HEK293 (cell line): ENCODE measurements around the gene NELL1.

Experiments used
- CTCF ChIA-PET: fragments of 350-600 bp; formaldehyde crosslinking; extraction: SDS; loops from one replicate; lab custom pipeline; 2021; ENCODE audit warnings: antibody characterized with exemption; lab: Yijun Ruan, JAX
- POLR2A ChIA-PET: fragments of 300-600 bp; formaldehyde crosslinking; extraction: SDS; loops from one replicate; lab custom pipeline; 2020; ENCODE audit warnings: antibody characterized with exemption, inconsistent platforms; lab: Yijun Ruan, JAX
- H3K27ac ChIP-seq: fragments of 200-500 bp; sonication (Bioruptor generic); 2 replicates; pipeline ENCODE4 v1.5.1; 2014; ENCODE audit warnings: low read depth, low read length, control low read depth, inconsistent platforms; ENCODE audit errors: extremely low read depth
- H3K36me3 ChIP-seq, 2 experiments: fragments of 200-500 bp in 1 of 2; sonication (Bioruptor generic) in 1 of 2; 1 replicate in 1 of 2; 2 replicates in 1 of 2; pipeline ENCODE4 v1.5.1; 2014 to 2017; ENCODE audit warnings: inconsistent platforms in 2 of 2, low read length in 2 of 2; ENCODE audit not compliant: control insufficient read depth in 2 of 2, insufficient read depth in 1 of 2
- H3K4me1 ChIP-seq: fragments of 200-500 bp; sonication (Bioruptor generic); 2 replicates; pipeline ENCODE4 v1.5.1; 2014; ENCODE audit warnings: mild to moderate bottlenecking, low read length, inconsistent platforms; ENCODE audit not compliant: control insufficient read depth, insufficient read depth
- H3K4me3 ChIP-seq: 2 replicates; pipeline ENCODE4 v1.5.1; 2011; ENCODE audit warnings: low read depth, mild to moderate bottlenecking, control low read depth, low read length, moderate library complexity
- H3K9me3 ChIP-seq: fragments of 200-500 bp; sonication (Bioruptor generic); 2 replicates; pipeline ENCODE4 v1.5.1; 2014; ENCODE audit warnings: low read depth, low read length, inconsistent platforms; ENCODE audit not compliant: control insufficient read depth, insufficient read depth
- BCL11A ChIP-seq: fragments of 450-650 bp; formaldehyde crosslinking; IDR thresholded peaks from 2 replicates; pipeline ENCODE4 v1.5.1; 2016; ENCODE audit warnings: low read depth, missing biosample characterization, missing genetic modification characterization
- HOXC10 ChIP-seq: sonication (generic); formaldehyde crosslinking; IDR thresholded peaks from 2 replicates; pipeline ENCODE4 v1.8.1; 2023; ENCODE audit warnings: mild to moderate bottlenecking, missing genetic modification reagents
- SP3 ChIP-seq: fragments of 450-650 bp; formaldehyde crosslinking; IDR thresholded peaks from 2 replicates; pipeline ENCODE4 v1.5.1; 2016; ENCODE audit warnings: missing biosample characterization, missing genetic modification characterization
- YY2 ChIP-seq: fragments of 450-650 bp; formaldehyde crosslinking; IDR thresholded peaks from 2 replicates; pipeline ENCODE4 v1.5.1; 2016; ENCODE audit warnings: missing biosample characterization, missing genetic modification characterization
- ZBTB17 ChIP-seq: fragments of 450-650 bp; formaldehyde crosslinking; IDR thresholded peaks from 2 replicates; pipeline ENCODE4 v1.5.1; 2016; ENCODE audit warnings: missing biosample characterization, missing genetic modification characterization
- ZBTB21 ChIP-seq: fragments of 450-650 bp; formaldehyde crosslinking; IDR thresholded peaks from 2 replicates; pipeline ENCODE4 v1.5.1; 2017; ENCODE audit warnings: missing biosample characterization, missing genetic modification characterization
- ZFHX2 ChIP-seq: fragments of 450-650 bp; formaldehyde crosslinking; conservative IDR thresholded peaks from 2 replicates; pipeline ENCODE4 v1.5.1; 2016; ENCODE audit warnings: missing biosample characterization, missing genetic modification characterization
- ZFP3 ChIP-seq: fragments of 450-650 bp; formaldehyde crosslinking; IDR thresholded peaks from 2 replicates; pipeline ENCODE4 v1.5.1; 2016; ENCODE audit warnings: low read depth, missing biosample characterization, missing genetic modification characterization
- ZFP69B ChIP-seq: fragments of 450-650 bp; formaldehyde crosslinking; IDR thresholded peaks from 2 replicates; pipeline ENCODE4 v1.5.1; 2016; ENCODE audit warnings: missing biosample characterization, missing genetic modification characterization
- ZNF16 ChIP-seq: fragments of 450-650 bp; formaldehyde crosslinking; IDR thresholded peaks from 2 replicates; pipeline ENCODE4 v1.5.1; 2016; ENCODE audit warnings: low read depth, missing biosample characterization, missing genetic modification characterization
- ZNF19 ChIP-seq: fragments of 450-650 bp; formaldehyde crosslinking; IDR thresholded peaks from 2 replicates; pipeline ENCODE4; 2016; ENCODE audit warnings: missing biosample characterization, missing genetic modification characterization, low read depth
- ZNF23 ChIP-seq: fragments of 450-650 bp; formaldehyde crosslinking; IDR thresholded peaks from 2 replicates; pipeline ENCODE4 v1.5.1; 2016; ENCODE audit warnings: missing biosample characterization, missing genetic modification characterization, borderline replicate concordance
- ZNF311 ChIP-seq: fragments of 450-650 bp; formaldehyde crosslinking; IDR thresholded peaks from 2 replicates; pipeline ENCODE4 v1.5.1; 2017; ENCODE audit warnings: missing biosample characterization, missing genetic modification characterization, borderline replicate concordance
- ZNF335 ChIP-seq: fragments of 450-650 bp; formaldehyde crosslinking; conservative IDR thresholded peaks from 2 replicates; pipeline ENCODE4 v1.5.1; 2016; ENCODE audit warnings: missing biosample characterization, missing genetic modification characterization
- ZNF548 ChIP-seq: fragments of 450-650 bp; formaldehyde crosslinking; IDR thresholded peaks from 2 replicates; pipeline ENCODE4 v1.5.1; 2016; ENCODE audit warnings: missing biosample characterization, missing genetic modification characterization
- ZNF549 ChIP-seq: fragments of 450-650 bp; IDR thresholded peaks from 2 replicates; pipeline ENCODE4 v1.5.1; 2018; ENCODE audit warnings: missing biosample characterization, missing genetic modification characterization, mild to moderate bottlenecking, inconsistent platforms, moderate library complexity
- ZNF777 ChIP-seq: fragments of 450-650 bp; formaldehyde crosslinking; IDR thresholded peaks from 2 replicates; pipeline ENCODE4 v1.5.1; 2017; ENCODE audit warnings: missing biosample characterization, missing genetic modification characterization, borderline replicate concordance
- ZNF792 ChIP-seq: fragments of 450-650 bp; formaldehyde crosslinking; IDR thresholded peaks from 2 replicates; pipeline ENCODE4 v1.5.1; 2016; ENCODE audit warnings: missing biosample characterization, missing genetic modification characterization
- ZNF830 ChIP-seq: fragments of 450-650 bp; IDR thresholded peaks from 2 replicates; pipeline ENCODE4 v1.5.0; 2018; ENCODE audit warnings: missing biosample characterization, missing genetic modification characterization, low read depth, mild to moderate bottlenecking, moderate library complexity
- TF ChIP-seq, protein P1 (sequence below): fragments of 450-650 bp; formaldehyde crosslinking; optimal IDR thresholded peaks from 2 replicates; pipeline ENCODE3; 2016; ENCODE audit warnings: missing biosample characterization, mild to moderate bottlenecking, missing genetic modification characterization
- TF ChIP-seq, protein P2 (sequence below): fragments of 450-650 bp; formaldehyde crosslinking; IDR thresholded peaks from 2 replicates; pipeline ENCODE4 v1.5.1; 2016; ENCODE audit warnings: missing biosample characterization, missing genetic modification characterization
- TF ChIP-seq, protein P3 (sequence below): fragments of 450-650 bp; formaldehyde crosslinking; IDR thresholded peaks from 2 replicates; pipeline ENCODE4 v1.5.1; 2017; ENCODE audit warnings: missing biosample characterization, missing genetic modification characterization
- TF ChIP-seq, protein P4 (sequence below): fragments of 450-650 bp; formaldehyde crosslinking; conservative IDR thresholded peaks from 2 replicates; pipeline ENCODE4 v1.5.1; 2016; ENCODE audit warnings: low read depth, missing biosample characterization, missing genetic modification characterization
- TF ChIP-seq, protein P5 (sequence below): fragments of 450-650 bp; formaldehyde crosslinking; IDR thresholded peaks from 2 replicates; pipeline ENCODE4 v1.5.1; 2016; ENCODE audit warnings: missing biosample characterization, missing genetic modification characterization, borderline replicate concordance

NELL1 gene

DNA sequence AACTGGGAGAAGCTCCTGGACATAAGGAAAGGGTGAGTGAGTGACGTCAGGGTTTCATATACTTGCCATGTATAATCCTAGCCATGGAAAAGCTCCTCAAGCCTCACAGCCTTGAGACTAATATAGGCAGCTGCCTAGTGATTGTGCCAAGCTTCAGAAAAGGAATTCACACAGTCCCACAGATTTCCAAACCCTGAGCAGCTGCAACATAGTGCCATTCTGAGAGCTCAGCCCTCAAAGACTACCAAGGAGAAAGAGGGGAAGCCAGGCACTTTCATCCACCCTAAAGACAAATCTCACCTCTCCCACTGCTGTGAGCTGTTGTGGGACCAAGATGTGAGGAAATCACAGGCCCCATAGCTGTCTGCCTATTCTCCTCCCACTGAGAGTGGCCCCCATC, 815.6 kb downstream of the NELL1 start:
- CTCF ChIA-PET = no interaction called here
- no peaks in the 10 kb centered on the region for H3K9me3 ChIP-seq
- H3K4me3 ChIP-seq = no peak overlapping the region
- H3K36me3 ChIP-seq = no peaks in the 10 kb centered on the region
- no peaks in the 10 kb centered on the region for H3K4me1 ChIP-seq
- POLR2A ChIA-PET = no interaction called here
- H3K27ac ChIP-seq = no peak overlapping the region
- TF ChIP-seq YY2 (tag by site-specific recombination) (no peak), HOXC10 (no peak), ZFP69B (tag by site-specific recombination) (no peak), ZNF777 (tag by site-specific recombination) (no peak), ZFP3 (no peak), ZNF19 (tag by site-specific recombination) (no peak), ZBTB21 (no peak), ZNF16 (no peak), ZNF311 (tag by site-specific recombination) (no peak), SP3 (tag by site-specific recombination) (no peak), ZNF335 (tag by site-specific recombination) (no peak), ZNF830 (tag by site-specific recombination) (no peak)
- TF ChIP-seq, protein P1, sequence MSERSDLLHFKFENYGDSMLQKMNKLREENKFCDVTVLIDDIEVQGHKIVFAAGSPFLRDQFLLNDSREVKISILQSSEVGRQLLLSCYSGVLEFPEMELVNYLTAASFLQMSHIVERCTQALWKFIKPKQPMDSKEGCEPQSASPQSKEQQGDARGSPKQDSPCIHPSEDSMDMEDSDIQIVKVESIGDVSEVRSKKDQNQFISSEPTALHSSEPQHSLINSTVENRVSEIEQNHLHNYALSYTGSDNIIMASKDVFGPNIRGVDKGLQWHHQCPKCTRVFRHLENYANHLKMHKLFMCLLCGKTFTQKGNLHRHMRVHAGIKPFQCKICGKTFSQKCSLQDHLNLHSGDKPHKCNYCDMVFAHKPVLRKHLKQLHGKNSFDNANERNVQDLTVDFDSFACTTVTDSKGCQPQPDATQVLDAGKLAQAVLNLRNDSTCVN = no peak
- TF ChIP-seq, protein P2, sequence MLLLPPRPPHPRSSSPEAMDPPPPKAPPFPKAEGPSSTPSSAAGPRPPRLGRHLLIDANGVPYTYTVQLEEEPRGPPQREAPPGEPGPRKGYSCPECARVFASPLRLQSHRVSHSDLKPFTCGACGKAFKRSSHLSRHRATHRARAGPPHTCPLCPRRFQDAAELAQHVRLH (tag by site-specific recombination) = no peak
- TF ChIP-seq, protein P3, sequence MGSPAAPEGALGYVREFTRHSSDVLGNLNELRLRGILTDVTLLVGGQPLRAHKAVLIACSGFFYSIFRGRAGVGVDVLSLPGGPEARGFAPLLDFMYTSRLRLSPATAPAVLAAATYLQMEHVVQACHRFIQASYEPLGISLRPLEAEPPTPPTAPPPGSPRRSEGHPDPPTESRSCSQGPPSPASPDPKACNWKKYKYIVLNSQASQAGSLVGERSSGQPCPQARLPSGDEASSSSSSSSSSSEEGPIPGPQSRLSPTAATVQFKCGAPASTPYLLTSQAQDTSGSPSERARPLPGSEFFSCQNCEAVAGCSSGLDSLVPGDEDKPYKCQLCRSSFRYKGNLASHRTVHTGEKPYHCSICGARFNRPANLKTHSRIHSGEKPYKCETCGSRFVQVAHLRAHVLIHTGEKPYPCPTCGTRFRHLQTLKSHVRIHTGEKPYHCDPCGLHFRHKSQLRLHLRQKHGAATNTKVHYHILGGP = no peak
- TF ChIP-seq, protein P4, sequence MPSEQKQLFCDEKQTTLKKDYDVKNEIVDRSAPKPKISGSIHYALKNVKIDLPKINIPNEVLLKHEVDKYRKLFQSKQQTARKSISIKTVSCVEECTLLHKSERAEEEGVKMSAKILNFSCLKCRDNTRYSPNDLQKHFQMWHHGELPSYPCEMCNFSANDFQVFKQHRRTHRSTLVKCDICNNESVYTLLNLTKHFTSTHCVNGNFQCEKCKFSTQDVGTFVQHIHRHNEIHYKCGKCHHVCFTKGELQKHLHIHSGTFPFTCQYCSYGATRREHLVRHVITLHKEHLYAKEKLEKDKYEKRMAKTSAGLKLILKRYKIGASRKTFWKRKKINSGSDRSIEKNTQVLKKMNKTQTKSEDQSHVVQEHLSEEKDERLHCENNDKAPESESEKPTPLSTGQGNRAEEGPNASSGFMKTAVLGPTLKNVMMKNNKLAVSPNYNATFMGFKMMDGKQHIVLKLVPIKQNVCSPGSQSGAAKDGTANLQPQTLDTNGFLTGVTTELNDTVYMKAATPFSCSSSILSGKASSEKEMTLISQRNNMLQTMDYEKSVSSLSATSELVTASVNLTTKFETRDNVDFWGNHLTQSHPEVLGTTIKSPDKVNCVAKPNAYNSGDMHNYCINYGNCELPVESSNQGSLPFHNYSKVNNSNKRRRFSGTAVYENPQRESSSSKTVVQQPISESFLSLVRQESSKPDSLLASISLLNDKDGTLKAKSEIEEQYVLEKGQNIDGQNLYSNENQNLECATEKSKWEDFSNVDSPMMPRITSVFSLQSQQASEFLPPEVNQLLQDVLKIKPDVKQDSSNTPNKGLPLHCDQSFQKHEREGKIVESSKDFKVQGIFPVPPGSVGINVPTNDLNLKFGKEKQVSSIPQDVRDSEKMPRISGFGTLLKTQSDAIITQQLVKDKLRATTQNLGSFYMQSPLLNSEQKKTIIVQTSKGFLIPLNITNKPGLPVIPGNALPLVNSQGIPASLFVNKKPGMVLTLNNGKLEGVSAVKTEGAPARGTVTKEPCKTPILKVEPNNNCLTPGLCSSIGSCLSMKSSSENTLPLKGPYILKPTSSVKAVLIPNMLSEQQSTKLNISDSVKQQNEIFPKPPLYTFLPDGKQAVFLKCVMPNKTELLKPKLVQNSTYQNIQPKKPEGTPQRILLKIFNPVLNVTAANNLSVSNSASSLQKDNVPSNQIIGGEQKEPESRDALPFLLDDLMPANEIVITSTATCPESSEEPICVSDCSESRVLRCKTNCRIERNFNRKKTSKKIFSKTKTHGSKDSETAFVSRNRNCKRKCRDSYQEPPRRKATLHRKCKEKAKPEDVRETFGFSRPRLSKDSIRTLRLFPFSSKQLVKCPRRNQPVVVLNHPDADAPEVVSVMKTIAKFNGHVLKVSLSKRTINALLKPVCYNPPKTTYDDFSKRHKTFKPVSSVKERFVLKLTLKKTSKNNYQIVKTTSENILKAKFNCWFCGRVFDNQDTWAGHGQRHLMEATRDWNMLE (tag by site-specific recombination) = no peak
- TF ChIP-seq, all 188 proteins: peak for 0

DNA sequence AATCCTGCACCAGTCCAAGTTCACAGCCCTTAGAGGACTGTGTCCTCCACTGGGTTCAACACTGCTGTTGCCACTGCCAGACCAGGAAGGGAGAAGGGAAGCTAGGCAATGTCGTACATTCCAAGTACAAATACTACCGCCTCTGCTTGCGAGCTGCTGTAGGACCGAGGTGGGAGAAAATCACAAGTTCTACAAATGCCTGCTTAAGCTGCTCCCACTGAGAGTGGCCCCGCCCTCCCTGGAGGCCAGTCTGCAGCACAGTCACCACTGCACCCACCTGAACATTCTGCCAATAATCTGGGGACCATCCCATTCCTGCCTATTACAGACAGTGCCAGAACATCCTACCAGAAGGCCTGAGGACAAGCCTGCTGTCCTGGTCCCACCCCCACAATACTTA, 816.0 kb downstream of the NELL1 start:
- Histone ChIP-seq H3K9me3 (no peaks in the 10 kb centered on the region), H3K36me3 (no peaks in the 10 kb centered on the region), H3K4me1 (no peaks in the 10 kb centered on the region), H3K27ac (no peak overlapping the region), H3K4me3 (no peak overlapping the region)
- CTCF ChIA-PET = no interaction called here
- POLR2A ChIA-PET = no interaction called here
- no peak for TF ChIP-seq BCL11A (tag by site-specific recombination)
- TF ChIP-seq ZNF23 = no peak
- no peak for TF ChIP-seq ZFHX2 (tag by site-specific recombination)
- TF ChIP-seq ZNF549 (tag by site-specific recombination) = no peak
- TF ChIP-seq ZNF548 (tag by site-specific recombination) = no peak
- no peak for TF ChIP-seq ZNF792 (tag by site-specific recombination)
- TF ChIP-seq, protein P5, sequence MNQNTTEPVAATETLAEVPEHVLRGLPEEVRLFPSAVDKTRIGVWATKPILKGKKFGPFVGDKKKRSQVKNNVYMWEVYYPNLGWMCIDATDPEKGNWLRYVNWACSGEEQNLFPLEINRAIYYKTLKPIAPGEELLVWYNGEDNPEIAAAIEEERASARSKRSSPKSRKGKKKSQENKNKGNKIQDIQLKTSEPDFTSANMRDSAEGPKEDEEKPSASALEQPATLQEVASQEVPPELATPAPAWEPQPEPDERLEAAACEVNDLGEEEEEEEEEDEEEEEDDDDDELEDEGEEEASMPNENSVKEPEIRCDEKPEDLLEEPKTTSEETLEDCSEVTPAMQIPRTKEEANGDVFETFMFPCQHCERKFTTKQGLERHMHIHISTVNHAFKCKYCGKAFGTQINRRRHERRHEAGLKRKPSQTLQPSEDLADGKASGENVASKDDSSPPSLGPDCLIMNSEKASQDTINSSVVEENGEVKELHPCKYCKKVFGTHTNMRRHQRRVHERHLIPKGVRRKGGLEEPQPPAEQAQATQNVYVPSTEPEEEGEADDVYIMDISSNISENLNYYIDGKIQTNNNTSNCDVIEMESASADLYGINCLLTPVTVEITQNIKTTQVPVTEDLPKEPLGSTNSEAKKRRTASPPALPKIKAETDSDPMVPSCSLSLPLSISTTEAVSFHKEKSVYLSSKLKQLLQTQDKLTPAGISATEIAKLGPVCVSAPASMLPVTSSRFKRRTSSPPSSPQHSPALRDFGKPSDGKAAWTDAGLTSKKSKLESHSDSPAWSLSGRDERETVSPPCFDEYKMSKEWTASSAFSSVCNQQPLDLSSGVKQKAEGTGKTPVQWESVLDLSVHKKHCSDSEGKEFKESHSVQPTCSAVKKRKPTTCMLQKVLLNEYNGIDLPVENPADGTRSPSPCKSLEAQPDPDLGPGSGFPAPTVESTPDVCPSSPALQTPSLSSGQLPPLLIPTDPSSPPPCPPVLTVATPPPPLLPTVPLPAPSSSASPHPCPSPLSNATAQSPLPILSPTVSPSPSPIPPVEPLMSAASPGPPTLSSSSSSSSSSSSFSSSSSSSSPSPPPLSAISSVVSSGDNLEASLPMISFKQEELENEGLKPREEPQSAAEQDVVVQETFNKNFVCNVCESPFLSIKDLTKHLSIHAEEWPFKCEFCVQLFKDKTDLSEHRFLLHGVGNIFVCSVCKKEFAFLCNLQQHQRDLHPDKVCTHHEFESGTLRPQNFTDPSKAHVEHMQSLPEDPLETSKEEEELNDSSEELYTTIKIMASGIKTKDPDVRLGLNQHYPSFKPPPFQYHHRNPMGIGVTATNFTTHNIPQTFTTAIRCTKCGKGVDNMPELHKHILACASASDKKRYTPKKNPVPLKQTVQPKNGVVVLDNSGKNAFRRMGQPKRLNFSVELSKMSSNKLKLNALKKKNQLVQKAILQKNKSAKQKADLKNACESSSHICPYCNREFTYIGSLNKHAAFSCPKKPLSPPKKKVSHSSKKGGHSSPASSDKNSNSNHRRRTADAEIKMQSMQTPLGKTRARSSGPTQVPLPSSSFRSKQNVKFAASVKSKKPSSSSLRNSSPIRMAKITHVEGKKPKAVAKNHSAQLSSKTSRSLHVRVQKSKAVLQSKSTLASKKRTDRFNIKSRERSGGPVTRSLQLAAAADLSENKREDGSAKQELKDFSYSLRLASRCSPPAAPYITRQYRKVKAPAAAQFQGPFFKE (tag by site-specific recombination) = no peak
- TF ChIP-seq ZBTB17 (tag by site-specific recombination) = no peak
